ENCODE results near the gene TNFAIP8L1. TPM values are rescaled to one million over a fixed set of nuclear protein-coding genes. Genes with fewer than 3 reads are reported as not detected.

TNFAIP8L1 gene
- total RNA-seq, 1 donor from 2014 or later = 8.5 TPM

DNA sequence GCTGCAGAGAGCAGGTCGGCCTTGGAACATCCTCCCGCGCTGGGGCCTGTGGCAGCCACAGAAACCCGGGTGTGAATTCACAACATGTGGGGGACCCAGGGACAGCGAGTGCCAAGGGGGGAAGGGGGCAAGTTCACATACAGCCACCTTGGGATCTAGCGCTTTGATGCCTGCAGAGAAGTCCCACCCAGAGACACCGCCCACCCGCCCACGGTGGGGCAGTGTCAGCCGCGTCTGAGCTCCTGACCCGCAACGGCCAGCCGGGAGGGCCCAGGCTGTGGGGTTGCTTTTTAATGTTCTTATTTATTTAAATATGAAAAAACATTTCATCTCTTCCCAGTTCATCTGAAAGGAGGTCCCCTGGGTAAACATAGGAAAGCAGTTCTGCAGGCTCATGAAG lies 17.9 kb downstream of the TNFAIP8L1 start:
- DNase-seq (ENCODE audit: low spot score, unreplicated experiment) = no peak
- no peak overlapping the region for H3K4me3 Mint-ChIP-seq (ENCODE audit: low read depth)
- no peaks in the 10 kb centered on the region for H3K4me1 Mint-ChIP-seq (ENCODE audit: low read depth)
- no peak overlapping the region for H3K27ac Mint-ChIP-seq
- H3K9me3 Mint-ChIP-seq (ENCODE audit: low read depth) = no peaks in the 10 kb centered on the region
- no peaks in the 10 kb centered on the region for H3K27me3 Mint-ChIP-seq
- TF ChIP-seq, protein P1, sequence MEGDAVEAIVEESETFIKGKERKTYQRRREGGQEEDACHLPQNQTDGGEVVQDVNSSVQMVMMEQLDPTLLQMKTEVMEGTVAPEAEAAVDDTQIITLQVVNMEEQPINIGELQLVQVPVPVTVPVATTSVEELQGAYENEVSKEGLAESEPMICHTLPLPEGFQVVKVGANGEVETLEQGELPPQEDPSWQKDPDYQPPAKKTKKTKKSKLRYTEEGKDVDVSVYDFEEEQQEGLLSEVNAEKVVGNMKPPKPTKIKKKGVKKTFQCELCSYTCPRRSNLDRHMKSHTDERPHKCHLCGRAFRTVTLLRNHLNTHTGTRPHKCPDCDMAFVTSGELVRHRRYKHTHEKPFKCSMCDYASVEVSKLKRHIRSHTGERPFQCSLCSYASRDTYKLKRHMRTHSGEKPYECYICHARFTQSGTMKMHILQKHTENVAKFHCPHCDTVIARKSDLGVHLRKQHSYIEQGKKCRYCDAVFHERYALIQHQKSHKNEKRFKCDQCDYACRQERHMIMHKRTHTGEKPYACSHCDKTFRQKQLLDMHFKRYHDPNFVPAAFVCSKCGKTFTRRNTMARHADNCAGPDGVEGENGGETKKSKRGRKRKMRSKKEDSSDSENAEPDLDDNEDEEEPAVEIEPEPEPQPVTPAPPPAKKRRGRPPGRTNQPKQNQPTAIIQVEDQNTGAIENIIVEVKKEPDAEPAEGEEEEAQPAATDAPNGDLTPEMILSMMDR (IDR thresholded peaks at IDR 0.05; ENCODE audit: unreplicated experiment) = no peak
- peaks cover 11% of the 10 kb centered on the region for H3K36me3 Mint-ChIP-seq (ENCODE audit: insufficient read depth)

DNA sequence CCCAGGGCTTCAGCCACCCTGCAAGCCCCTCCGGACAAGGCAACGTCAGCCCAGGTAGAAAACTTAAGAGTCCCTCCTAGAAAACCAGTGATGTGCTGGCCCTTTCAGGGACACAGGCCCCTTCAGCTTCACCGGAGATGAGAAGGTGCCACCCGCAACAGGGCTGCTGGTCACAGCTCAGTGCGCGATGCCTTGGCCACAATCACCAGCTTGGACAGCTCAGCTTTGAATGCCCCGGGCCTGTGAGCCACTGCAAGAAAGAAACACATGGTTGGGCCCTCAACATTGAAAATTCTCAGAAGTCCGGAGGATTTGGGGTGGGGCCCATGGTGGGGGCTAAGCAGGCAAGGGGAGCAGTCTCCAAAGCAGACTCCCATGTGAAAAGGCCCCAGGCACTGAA lies 18.5 kb downstream of the TNFAIP8L1 start:
- TF ChIP-seq, protein P1 (IDR thresholded peaks at IDR 0.05; ENCODE audit: unreplicated experiment) = no peak
- no peak for DNase-seq (ENCODE audit: low spot score, unreplicated experiment)
- no peaks in the 10 kb centered on the region for H3K27me3 Mint-ChIP-seq
- no peaks in the 10 kb centered on the region for H3K4me1 Mint-ChIP-seq (ENCODE audit: low read depth)
- no peak overlapping the region for H3K27ac Mint-ChIP-seq
- H3K36me3 Mint-ChIP-seq (ENCODE audit: insufficient read depth) = peaks cover 11% of the 10 kb centered on the region
- H3K4me3 Mint-ChIP-seq (ENCODE audit: low read depth) = no peak overlapping the region
- no peaks in the 10 kb centered on the region for H3K9me3 Mint-ChIP-seq (ENCODE audit: low read depth)

DNA sequence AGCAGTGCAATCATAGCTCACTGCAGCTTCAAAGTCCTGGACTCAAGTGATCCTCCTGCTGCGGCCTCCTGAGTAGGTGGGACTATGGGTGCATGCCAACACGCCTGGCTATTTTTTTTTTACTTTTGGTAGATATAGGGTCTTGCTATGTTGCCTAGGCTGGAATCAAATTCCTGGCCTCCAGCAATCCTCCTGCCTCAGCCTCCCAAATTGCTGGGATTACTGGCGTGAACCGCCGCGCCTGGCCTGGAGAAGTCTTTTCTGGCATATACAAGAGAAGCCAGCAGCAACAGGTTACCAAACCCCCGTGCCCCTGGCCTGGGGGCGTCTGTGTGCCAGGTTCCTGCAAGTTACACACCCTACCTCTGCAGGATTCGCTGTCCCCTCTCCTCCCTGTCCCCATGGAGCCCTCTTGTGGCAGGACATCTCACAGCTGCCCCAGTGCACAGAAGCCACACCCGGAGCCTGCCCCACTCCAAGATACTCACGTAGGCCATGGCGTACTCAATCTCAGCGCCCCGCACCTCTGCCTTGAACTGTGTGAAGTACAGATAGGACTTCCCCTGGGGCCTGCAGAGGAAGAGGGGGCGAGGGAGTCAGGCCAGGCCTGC lies 21.0 kb downstream of the TNFAIP8L1 start:
- Mint-ChIP-seq H3K27me3 (no peaks in the 10 kb centered on the region), H3K4me3 (ENCODE audit: low read depth) (no peak overlapping the region), H3K36me3 (ENCODE audit: insufficient read depth) (peaks cover 10% of the 10 kb centered on the region), H3K4me1 (ENCODE audit: low read depth) (no peaks in the 10 kb centered on the region), H3K27ac (no peak overlapping the region), H3K9me3 (ENCODE audit: low read depth) (no peaks in the 10 kb centered on the region)
- no peak for DNase-seq (ENCODE audit: low spot score, unreplicated experiment)
- TF ChIP-seq, protein P1 (IDR thresholded peaks at IDR 0.05; ENCODE audit: unreplicated experiment) = peak; percentile 10

DNA sequence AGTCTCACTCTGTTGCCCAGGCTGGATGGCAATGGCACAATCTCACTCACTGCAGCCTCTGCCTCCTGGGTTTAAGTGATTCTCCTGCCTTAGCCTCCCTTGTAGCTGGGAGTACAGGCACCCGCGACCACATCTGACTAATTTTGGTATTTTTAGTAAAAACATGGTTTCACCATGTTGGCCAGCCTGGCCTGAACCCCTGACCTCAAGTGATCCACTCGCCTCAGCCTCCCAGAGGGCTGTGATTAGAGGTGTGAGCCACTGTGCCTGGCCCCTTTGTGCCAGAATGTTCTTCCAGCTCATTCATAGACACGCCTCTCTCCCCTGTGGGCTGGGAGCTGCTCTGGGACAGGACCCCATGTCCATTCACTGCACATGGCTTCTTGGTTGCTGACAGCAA lies 21.7 kb downstream of the TNFAIP8L1 start:
- peaks cover 10% of the 10 kb centered on the region for H3K36me3 Mint-ChIP-seq (ENCODE audit: insufficient read depth)
- H3K27me3 Mint-ChIP-seq = no peaks in the 10 kb centered on the region
- no peak overlapping the region for H3K27ac Mint-ChIP-seq
- no peak overlapping the region for H3K4me3 Mint-ChIP-seq (ENCODE audit: low read depth)
- no peaks in the 10 kb centered on the region for H3K9me3 Mint-ChIP-seq (ENCODE audit: low read depth)
- TF ChIP-seq, protein P1 (IDR thresholded peaks at IDR 0.05; ENCODE audit: unreplicated experiment) = no peak
- no peaks in the 10 kb centered on the region for H3K4me1 Mint-ChIP-seq (ENCODE audit: low read depth)
- DNase-seq (ENCODE audit: low spot score, unreplicated experiment) = no peak

DNA sequence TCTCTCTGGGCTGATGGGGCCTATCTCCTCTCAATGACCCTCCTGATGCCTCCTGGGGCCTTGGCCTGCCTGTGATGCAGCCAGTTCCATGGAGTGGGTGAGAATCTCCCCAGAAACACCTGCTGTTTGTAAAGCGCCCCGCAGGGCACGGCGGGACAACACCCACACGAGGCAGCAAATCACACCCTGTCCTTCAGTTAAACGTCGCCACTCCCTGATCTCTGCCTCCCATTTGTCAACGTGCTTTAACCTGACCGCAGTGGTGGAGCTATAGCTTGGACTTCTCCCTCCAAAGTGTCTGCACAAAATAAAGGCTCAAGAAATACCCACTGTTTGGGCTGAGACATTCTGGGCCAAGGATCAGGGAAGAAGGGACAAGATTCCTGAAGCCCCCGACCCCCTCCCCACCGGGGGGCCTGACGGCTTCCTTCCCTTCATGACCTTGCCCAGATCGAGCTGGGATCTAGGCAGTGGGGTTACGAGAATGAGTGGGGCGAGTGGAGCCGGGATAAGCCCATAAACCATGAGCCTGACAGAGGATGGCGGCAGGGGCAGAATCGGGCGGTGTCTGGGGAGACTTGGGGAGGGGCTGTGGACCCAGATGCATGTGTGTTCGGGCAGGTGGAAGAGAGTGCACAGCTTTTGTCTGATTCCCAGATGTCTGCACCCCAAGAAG lies 22.8 kb downstream of the TNFAIP8L1 start:
- Mint-ChIP-seq H3K4me3 (ENCODE audit: low read depth) (no peak overlapping the region), H3K36me3 (ENCODE audit: insufficient read depth) (peaks cover 9% of the 10 kb centered on the region)

More for the DNA sequence above, 22.8 kb downstream of the TNFAIP8L1 start:
- H3K9me3 Mint-ChIP-seq (ENCODE audit: low read depth) = no peaks in the 10 kb centered on the region
- no peak for DNase-seq (ENCODE audit: low spot score, unreplicated experiment)
- TF ChIP-seq, protein P1 (IDR thresholded peaks at IDR 0.05; ENCODE audit: unreplicated experiment) = no peak
- H3K27ac Mint-ChIP-seq = peak overlapping the region; percentile 24
- no peaks in the 10 kb centered on the region for H3K27me3 Mint-ChIP-seq
- H3K4me1 Mint-ChIP-seq (ENCODE audit: low read depth) = no peaks in the 10 kb centered on the region
